ENCODE measurements around the gene GLA.

GLA gene

DNA sequence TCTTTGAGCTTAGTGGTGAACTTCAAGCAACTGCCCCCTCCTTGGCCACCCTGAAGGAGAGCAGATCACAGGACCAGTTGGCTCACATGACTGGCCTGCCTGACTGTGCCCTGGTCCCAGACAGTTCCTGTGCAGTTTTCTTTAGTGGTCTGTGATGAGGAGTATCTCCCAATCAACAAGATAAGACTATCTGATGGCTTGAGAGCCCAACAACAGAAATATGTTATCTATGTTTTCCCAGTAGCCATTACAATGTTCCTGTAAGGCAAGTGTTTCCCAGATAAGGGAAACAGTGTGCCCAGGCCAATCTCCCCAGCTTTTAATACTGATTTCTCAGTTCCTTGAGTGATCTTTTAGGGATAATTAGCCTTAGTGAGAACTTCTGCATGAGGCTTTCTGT, 45.0 kb downstream of the GLA start:
- no peak for DNase-seq (ENCODE audit: low read depth, low spot score)

DNA sequence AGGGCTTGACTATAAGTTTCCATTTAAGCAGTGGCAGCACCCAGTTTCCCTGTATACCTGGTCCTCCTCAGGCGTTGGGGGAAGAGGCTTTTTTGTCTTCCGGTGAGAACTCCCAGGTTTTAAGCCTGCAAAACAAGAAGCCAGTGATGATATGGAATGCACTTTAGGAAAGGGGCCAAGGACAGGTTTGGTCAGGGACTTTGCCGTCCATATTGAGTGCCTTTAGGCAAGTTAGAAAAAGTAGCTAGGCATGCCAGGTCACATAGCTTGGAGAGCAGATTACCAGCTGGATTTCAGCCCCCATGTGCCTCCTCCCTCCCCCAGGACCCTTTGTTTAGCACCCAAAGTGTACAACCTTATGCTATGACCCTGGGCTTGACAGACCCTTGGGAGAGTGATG, 45.6 kb downstream of the GLA start:
- no peak for DNase-seq (ENCODE audit: low read depth, low spot score)
- H3K4me3 ChIP-seq (ENCODE audit: low read length): no peak overlapping the region

More for the DNA sequence above, 45.0 kb downstream of the GLA start:
- H3K4me3 ChIP-seq (ENCODE audit: low read length): no peak overlapping the region

GRCh38 chrX:101360390-101360789, 47.3 kb downstream of the GLA start:
- no peak overlapping the region for H3K4me3 ChIP-seq (ENCODE audit: low read length)
- no peak for DNase-seq (ENCODE audit: low read depth, low spot score)

DNA sequence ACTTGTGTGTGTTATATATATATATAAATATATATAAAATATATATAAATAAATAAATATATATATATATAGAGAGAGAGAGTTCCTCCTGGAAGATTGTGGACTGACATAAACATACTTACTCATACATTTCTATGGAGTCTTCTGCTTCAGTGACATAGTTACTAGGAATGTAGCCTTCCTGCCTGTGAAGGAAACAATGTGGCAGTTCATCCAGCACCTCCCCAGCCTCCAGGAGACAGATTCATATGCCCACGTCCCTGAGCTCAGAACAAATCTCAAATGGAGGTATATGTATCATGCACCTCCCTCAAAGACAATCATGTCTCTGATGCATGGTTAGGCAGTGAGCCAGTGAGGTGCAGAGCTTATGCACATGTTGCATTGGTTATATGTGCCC, 47.8 kb downstream of the GLA start:
- no peak overlapping the region for H3K4me3 ChIP-seq (ENCODE audit: low read length)
- no peak for DNase-seq (ENCODE audit: low read depth, low spot score)

- H3K4me3 ChIP-seq (ENCODE audit: low read length): no peak overlapping the region
- DNase-seq (ENCODE audit: low read depth, low spot score): peak; percentile 32
Measured at GRCh38 chrX:101357166-101357795, 50.4 kb downstream of the GLA start.

GRCh38 chrX:101349193-101349562, 58.5 kb downstream of the GLA start:
- H3K4me3 ChIP-seq (ENCODE audit: low read length): peak overlapping the region; percentile 73
- DNase-seq (ENCODE audit: low read depth, low spot score): no peak

DNA sequence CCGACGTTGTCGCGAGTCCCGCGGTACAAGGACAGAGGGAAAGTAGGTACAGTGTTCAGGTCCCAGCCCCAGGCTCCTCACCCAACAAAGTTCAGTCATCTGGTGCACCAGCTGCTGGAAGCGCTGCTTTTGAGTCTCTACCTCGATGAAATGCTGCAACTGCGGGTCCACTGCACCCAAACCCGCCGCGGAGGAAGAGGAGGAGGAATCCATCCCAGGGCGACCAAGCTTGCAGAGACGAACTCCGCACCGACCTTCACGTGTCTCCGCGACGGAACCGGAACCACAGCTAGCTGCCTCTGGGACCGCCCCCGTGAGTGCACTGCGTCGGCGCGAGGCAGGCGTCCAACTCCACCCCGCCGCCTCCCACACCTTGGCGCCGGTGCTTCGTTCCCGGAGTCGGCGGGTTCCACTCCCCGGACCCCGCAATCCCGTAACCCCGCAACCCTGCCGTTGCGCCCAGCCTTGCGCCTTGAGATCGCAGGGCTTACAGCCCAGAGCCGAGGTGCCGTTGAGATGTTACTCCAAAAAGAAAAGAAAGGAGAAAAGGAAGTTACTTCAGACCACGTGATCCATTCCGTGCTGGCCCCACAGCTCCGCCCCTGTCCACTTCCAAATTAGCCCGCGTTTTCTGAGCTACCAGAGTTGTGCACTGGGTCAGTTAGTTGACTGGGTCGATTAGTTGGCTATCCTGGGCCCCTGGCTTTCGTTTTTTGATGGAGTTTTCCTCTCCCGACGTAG, 59.1 kb downstream of the GLA start, which contains the start of gene TIMM8A:
Gene TIMM8A, minus strand, starts transcription at position 291 of the 741 bp plus-strand sequence. Its CDS starts 78 bp downstream, at position 213.
- peak; percentile 51 for DNase-seq (ENCODE audit: low read depth, low spot score)
- H3K4me3 ChIP-seq (ENCODE audit: low read length): peak within 1 kb of the TSS; percentile 73

DNA sequence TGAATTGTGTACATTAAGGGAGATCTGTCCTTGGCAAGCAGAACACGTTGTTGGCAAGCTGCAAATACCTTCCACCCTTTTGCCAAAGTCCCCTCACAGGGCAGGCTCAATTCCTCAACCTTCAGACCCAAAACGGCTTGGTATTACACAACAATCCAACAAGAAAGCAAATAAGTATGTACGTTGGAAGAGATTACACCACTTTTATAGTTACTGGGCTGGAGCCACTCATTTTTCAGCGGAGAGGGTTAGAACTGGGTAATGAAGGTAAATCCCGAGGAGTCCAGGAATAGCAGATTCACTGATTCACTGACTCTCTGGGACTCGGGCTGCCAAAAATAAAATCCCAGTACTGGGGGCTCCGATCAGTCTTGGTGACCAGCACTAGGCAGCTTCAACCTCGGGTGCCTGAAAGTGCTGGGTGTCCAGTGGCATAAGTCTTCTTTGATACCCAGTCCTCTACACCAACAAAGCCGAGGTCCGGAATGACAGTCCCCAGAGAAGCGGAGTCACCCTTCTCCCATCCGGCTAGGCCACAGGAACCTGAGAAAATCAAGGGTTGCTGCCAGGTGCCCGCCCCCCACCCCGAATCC, 59.8 kb downstream of the GLA start:
- no peak for DNase-seq (ENCODE audit: low read depth, low spot score)
- peak overlapping the region; percentile 73 for H3K4me3 ChIP-seq (ENCODE audit: low read length)

Data from Jurkat, Clone E6-1 (cell line).